HG02623 (cell line): ENCODE results near the gene ANKRD16.
A peak's percentile ranks its signal among the peaks of the same experiment; 100 is the strongest.
"Not testable (repeated sequence)": the region's sequence is repeated elsewhere in the genome, so short reads cannot be mapped to it uniquely, and the experiment has no call there.

ENCODE experiments used
- ATAC-seq: cut with Tn5 transposase; IDR thresholded peaks from one replicate; pipeline ENCODE4 v1.9.1; 2021; ENCODE audit warnings: moderate library complexity; ENCODE audit not compliant: unreplicated experiment

Gene ANKRD16

DNA sequence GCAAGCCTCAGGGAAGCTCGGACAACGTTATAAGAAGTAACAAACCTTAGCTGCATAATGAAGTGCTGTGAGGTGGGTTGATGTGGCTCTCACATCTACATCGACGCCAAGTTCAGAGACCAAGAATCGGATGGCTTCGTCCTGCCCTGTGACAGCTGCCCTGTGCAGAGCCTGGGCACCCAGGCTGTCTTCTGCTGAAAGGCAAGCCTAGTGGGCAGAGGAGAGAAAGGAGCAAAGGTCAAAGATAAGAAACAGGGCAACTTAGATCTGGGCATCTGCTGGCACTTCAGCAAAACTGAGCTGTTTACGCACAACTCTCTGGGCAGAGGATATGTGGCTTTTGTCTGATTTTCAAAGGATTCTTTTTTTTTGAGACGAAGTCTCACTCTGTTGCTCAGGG lies 6.7 kb downstream of the ANKRD16 start:
- no peak for ATAC-seq

GRCh38 chr10:5877041-5877440 lies 12.7 kb downstream of the ANKRD16 start:
- not testable (repeated sequence) for ATAC-seq

DNA sequence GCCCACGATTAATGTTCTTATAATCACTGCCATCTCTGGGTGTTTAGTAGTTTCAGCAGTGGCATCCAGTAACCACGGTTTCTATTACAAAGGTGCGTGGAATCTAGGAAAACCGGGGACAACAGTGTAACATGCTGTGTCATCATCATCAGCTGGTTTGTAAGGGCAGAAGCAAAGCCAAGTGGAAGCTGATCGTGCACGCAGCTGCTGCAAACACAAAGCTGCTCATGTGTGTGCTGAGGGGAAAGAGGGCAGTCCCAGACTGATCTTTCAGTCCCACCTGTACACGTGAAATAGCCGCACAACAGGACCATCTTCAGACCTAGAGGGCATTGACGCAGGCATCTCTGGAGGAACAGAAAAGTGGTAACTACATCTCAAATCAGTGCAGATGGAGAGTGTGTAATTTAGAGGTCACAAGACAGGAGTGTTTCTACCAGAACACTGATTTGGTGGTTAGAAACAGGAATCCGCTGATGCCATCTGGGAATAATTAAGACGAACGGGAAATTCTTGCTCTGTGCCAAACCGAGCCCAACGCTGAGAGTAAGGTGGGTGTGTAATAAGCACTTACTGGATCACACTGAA lies 13.4 kb downstream of the ANKRD16 start:
- ATAC-seq, result no peak

GRCh38 chr10:5873515-5873995 lies 16.1 kb downstream of the ANKRD16 start:
- ATAC-seq, result peak; percentile 74

DNA sequence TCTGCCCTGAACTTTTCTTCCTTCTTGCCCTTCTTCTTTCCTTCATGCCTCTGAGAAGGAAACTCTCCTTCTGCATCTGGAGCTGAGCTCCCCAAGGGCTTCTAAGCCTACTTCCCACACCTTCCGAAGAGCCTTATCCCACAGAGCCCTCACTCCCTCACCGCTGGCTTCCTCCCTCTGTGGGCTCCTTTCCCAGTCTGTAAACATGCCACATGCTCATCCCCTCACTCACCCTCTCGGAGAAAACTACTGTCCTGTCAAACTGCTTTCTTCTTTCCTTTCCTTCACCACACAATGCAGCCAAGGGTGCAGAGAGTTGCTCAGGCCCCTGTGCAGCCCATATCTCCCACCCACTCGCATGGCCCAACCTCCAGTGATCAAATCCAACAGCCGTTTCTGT lies 18.1 kb downstream of the ANKRD16 start:
- no peak for ATAC-seq

DNA sequence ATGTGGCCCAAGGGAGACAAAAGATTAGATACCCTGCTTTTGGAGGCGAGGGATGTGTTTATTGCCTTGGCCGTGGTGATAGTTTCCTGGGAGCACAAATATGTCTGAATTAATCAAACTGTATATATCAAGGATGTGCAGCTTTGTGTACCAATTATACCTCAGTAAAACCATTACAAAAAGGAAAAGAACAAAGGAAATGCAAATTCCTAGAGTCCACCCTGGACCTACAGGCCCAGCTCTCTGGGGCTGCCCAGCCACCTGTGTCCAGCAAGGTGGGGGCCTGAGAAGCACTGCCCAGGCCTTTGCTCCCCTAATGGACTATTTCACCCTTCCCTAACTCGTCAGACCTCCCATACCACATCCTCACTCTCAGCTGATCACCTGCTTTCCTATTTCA lies 20.5 kb downstream of the ANKRD16 start:
- no peak for ATAC-seq

- not testable (repeated sequence) for ATAC-seq
These were observed 21.3 kb downstream of the ANKRD16 start for GRCh38 chr10:5868383-5868782.

- ATAC-seq, result not testable (repeated sequence)
These were observed 22.5 kb downstream of the ANKRD16 start for GRCh38 chr10:5867091-5867615.

DNA sequence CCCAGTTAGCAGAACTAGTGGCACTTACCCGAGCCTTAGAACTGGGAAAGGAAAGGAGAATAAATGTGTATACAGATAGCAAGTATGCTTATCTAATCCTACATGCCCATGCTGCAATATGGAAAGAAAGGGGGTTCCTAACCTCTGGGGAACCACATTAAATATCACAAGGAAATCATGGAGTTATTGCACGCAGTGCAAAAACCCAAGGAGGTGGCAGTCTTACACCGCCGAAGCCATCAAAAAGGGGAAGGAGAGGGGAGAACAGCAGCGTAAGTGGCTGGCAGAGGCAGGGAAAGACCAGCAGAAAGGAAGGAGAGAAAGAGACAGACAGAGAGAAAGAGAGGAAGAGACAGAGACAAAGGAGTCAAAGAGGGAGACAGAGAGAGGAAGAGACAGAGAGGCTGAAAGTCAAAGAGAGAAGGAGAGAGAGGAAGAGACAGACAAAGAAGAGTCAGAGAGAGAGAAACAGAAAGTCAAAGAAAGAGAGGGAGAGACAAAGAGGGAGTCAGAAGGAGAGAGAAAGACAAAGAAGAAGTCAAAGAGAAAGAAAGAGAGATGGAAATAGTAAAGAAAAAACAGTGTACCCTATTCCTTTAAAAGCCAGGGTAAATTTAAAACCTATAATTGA lies 23.1 kb downstream of the ANKRD16 start:
- not testable (repeated sequence) for ATAC-seq

DNA sequence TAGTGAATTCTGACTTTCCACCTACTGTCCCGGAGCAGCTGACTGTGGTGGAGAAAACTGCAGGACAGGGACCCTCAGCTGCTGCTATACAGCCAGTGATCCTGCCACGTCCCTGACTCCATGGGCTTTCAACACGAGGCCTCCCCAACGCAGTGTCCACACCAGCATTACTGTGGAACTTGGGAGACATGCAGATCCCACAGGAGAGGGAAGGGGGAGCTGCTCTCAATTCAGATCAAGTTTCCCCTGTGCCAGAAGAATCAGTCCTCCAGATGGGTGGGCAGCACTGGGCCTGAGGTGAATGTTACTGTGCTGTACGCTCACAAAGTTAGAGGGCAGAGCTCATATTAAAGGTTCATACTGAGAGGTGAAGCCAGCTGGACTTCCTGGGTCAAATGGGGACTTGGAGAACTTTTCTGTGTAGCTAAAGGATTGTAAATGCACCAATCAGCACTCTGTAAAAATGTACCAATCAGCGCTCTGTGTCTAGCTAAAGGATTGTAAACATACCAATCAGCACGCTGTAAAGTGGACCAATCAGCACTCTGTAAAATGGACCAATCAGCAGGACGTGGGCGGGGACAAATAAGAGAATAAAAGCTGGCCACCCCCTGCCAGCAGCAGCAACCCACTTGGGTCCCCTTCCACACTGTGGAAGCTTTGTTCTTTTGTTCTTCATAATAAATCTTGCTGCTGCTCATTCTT lies 26.6 kb downstream of the ANKRD16 start:
- not testable (repeated sequence) for ATAC-seq

DNA sequence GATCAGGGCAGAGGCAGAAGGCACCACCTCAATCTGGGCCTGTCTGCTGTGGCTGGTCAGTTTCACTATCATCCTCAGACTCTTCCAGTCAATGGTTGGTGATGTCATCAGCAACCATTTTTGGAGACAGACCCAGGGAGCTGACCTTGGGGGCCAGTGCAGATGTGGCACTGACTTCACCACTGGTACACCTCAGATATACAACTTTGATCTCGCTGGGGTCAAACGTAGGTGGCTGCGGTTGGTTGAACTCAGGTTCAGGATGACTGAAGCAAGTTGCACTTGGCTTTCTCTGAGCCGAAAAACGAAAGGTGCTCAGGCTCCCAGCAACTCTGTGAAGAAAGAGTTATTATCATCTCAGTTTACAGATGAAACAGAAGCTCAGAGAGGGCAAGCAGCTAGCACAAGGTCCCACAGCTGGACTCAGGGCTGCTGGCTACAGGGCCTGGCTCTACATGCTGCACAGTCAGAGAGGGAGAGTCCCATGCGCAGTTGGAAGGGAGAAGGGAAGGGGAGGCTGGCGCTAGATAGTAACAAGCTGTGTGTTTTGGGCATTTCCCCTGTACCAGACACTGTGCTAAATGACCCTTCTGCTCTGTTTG lies 27.2 kb downstream of the ANKRD16 start:
- ATAC-seq, result peak; percentile 94

GRCh38 chr10:5860066-5860465 lies 29.6 kb downstream of the ANKRD16 start:
- no peak for ATAC-seq

- no peak for ATAC-seq
These were observed 30.9 kb downstream of the ANKRD16 start for GRCh38 chr10:5858811-5859210.

GRCh38 chr10:5856701-5857004 lies 33.0 kb downstream of the ANKRD16 start:
- ATAC-seq, result no peak

DNA sequence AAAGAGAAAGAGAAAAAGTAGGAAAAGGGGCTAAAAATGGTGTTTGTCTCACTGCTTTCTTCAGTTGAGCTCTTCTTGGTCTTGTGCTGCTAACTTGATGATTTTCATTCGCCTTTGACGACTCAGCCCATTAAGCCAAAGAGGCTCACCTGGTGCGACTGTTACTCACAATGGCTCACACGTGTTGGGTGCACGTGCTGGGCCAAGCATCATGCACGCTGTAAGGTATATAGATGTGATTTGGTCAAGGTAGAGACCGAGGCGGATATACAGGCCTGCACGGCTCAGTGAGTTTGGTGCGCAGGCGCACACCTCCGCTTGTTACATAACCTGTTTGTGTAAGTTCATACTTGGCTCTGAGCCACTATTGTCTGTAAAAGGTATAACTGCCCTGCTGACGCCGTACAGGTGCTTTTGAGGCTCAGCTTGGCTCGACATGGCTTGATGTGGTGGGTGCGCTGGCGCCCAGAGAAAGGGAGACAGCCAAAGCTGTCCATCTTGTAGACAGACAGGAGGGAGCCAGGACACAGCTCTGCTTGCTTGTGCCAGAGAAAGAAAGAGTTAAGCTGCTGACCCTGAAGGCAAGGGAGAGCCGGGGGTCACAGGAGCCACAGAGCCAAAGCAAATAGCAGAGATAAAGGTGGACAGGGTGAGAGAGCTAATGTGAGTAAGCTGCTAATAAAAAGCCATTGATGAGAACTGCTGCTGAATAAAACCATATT lies 33.6 kb downstream of the ANKRD16 start:
- no peak for ATAC-seq

DNA sequence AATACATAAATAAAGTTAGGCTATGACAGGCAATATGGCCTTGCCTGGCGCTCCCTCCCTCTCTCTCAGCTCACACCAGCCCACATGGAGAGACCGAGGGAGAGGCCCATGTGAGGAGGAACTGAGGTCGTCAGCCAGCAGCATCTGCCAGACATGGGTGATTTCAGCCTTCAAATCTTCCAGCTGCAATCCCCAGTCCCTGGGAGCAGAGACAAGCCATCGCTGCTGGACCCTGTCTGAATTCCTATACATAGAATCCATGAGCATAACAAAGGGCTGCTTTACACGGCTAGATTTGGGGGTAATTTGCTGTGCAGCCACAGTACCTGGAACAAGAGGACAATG lies 35.6 kb downstream of the ANKRD16 start:
- ATAC-seq, result no peak

DNA sequence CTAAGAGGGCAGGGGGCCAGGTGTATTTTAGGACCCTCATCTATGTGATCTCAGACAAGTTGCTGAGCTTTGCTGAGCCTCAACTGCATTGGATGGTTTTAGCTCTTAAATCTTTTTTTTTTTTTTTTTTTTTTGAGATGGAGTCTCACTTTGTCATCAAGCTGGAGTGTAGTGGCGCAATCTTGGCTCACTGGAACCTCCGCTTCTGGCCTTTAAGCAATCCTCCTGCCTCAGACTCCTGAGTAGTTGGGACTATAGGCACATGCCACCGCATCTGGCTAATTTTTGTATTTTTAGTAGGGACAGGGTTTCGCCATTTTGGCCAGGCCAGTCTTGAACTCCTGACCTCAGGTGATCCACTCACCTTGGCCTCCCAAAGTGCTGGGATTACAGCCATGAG lies 43.0 kb downstream of the ANKRD16 start:
- not testable (repeated sequence) for ATAC-seq

DNA sequence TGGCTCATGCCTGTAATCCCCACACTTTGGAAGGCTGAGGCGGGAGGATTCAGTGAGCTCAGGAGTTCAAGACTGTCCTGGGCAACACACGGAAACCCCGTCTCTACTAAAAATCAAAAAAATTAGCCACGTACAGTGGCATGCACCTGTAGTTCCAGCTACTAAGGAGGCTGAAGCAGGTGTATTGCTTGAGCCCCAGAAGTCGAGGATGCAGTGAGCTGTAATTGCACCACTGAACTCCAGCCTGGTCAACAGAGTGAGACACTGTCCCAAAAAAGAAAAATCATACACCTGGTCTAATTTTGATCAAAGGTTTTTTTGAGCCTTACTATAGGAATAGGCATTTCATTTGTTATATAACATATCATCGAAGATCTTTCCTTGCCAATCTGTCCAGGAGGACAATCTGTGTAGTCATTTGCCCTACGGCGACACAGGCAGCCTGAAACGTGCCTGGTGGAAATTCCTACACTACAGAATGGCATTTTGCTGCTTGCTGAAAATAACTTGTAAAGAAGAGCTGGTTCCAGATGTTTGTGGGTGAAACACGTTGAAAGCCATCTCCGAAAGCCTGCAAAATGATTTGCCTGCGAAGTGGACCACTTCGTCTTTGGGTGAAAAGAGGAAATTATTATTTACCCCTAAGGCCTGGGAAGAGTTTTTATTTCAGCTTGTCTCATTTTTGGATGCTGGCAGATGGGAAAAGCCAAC lies 45.2 kb downstream of the ANKRD16 start:
- no peak for ATAC-seq

- ATAC-seq, result no peak
These were observed 45.9 kb downstream of the ANKRD16 start for GRCh38 chr10:5843686-5844344.

- no peak for ATAC-seq
These were observed 47.7 kb downstream of the ANKRD16 start for GRCh38 chr10:5841965-5842364.
